Activated CD4-positive, alpha-beta T cell treated with anti-CD3 and anti-CD28 coated beads, Interleukin-2, amount 50 U/mL, for 4 hours (primary cell): Measurements from ENCODE around the gene CFAP46.
"Not testable (repeated sequence)": the region's sequence is repeated elsewhere in the genome, so short reads cannot be mapped to it uniquely, and the experiment has no call there.

ENCODE experiments used
- DNase-seq, 2 experiments: peaks; one replicate each; pipeline ENCODE4 v3.0.0-alpha.2; 2020

CFAP46 gene

GRCh38 chr10:132898391-132899053 lies 43.8 kb downstream of the CFAP46 start:
- no peak for DNase-seq

DNA sequence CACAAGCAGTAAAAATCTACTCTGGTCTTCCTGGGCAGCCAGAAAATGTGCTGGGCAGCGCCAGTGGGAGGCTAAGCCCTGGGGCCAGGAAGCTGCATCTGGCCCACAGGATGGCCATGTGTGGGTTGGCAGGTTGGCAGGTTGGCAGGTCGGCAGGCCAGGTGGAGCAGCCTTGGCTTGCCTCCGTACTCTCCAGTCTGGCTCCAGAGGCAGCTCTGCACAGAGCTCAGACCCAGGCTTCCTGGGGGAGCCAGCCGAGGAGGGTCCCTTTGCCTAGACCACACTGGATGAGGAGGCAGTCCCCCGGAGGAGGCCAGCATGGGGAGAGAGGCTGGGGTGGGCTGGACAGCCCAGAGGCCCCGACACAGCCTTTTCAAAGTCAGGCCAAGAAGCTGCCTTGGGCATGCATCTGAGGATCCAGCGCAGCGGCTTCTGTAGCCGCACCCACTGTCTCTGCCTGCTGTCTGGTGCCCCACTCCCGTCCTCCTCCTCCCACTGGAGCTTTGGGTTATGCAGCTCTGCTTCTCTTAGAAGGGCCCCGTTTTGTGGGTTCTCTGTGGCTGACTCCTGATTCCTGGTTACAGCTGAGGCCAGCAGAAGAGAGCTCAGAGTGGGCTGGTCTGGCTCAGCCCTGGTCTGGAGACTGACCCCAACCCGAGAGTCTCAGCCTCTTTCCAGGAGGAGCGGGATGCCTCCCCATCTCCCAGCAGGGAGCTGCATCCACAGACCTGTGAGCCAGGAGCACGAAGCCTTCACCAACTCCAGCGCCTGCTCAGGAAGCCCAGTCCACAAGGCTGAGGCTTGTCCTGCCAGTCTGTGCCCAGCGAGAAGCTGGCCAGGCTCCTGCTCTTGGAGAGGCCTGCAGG lies 44.6 kb downstream of the CFAP46 start:
- no peak for DNase-seq

GRCh38 chr10:132893786-132894185 lies 48.6 kb downstream of the CFAP46 start:
- not testable (repeated sequence) for DNase-seq

DNA sequence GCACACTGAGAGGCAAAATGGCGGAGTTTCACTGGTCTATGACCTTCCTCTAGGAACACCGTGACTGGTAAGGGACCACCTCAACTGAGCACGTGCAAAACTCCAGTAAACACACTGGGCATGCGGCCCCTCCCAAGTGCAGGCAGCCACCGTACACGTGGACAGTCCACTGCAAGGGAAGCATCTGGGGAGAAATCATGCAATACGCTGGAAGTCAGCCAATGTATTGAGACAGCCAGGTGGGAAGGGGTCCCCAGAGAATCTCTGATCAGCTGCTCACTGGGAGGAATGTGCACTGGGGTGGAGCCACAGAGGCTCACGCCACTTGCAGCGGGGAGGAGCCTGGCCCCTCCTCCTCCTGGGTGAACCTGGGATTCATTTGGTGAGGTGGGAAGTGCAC lies 49.3 kb downstream of the CFAP46 start:
- no peak for DNase-seq

DNA sequence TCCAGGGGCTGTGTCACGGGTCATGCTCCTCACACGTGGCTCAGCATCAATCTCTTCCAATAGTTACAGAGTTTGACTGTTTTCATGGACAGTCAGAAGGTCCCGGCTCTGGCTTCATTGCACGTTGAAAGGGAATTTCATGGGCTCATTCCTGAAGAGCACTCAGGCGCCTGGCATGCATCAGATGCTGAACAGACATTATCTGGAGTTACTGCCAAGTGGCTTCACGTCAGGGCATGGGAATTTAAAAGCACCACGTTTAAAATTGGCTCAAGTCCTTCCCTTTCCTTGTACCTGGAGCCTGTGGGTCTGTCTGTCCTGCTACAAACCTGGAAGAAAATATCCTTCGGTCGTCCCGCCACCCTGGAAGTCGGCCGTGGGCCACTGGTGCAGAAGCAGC lies 50.4 kb downstream of the CFAP46 start:
- DNase-seq, result no peak

DNA sequence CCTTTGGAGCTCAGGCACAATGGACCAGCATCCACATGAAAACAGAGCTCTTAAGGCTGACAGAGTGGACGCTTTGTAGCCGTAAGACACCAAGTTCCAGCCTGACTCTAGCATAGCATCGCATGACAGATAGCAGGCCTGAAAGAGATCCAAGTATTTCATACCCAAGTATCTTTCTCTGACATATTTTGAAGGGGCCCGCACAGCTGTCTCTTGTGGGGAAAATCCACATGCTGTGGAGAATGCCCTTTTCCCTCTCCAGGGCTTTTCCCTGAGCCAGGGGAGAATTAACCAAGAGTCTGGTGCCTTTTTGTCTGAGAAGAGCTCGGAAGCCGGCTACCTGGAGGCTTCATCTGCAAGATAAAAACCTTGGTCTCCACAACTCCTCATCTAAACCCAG lies 51.0 kb downstream of the CFAP46 start:
- DNase-seq, result no peak

DNA sequence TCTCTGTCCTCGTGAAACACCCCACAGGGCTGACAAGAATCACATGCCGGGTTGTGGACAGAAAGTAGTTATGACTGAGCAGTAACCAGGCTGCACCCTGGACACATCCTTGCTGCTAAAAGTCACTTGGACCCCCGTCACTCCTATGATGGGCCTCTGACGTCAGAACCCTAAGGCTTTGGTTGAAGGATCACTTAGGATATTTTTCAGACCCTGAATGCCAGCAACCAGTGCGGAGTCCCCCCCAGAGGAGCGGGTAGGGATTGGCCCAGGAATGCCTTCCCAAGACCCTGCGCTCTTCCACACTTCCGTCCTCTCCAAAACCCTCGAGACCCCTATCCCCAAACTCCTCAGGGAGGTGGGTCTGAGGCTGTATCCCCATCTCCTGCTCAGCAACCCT lies 52.1 kb downstream of the CFAP46 start:
- DNase-seq, result no peak

DNA sequence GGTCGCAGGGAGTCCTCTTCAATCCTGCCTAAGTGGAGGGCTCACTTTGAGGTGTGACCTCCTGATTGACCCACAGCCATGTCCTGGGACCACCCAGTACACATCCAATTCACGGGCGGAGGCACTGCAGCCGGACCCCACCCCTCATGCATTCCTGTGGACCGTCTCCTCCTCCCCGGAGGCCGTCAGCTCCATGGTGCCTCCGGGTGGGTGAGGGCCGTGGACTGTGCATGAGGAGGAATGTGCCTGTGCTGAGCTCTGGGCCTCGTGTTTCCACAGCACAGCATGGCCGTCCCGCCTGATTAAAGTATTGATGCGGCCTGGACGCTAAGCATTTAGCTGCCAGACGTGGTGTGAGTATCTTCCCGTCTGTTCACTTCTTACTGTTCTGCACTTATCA lies 52.8 kb downstream of the CFAP46 start:
- DNase-seq, result no peak

- DNase-seq, result no peak
Observed at GRCh38 chr10:132888898-132889490, 53.4 kb downstream of the CFAP46 start.

DNA sequence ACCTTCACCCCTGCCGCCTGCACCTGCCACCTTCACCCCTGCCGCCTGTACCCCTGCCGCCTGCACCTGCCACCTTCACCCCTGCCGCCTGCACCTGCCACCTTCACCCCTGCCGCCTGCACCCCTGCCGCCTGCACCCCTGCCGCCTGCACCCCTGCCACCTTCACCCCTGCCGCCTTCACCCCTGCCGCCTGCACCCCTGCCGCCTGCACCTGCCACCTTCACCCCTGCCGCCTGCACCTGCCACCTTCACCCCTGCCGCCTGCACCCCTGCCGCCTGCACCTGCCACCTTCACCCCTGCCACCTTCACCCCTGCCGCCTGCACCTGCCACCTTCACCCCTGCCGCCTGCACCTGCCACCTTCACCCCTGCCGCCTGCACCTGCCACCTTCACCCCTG lies 53.9 kb downstream of the CFAP46 start:
- DNase-seq, result not testable (repeated sequence)

GRCh38 chr10:132886211-132887099 lies 55.9 kb downstream of the CFAP46 start:
- DNase-seq, result no peak

GRCh38 chr10:132885451-132886210 lies 56.7 kb downstream of the CFAP46 start:
- no peak for DNase-seq

DNA sequence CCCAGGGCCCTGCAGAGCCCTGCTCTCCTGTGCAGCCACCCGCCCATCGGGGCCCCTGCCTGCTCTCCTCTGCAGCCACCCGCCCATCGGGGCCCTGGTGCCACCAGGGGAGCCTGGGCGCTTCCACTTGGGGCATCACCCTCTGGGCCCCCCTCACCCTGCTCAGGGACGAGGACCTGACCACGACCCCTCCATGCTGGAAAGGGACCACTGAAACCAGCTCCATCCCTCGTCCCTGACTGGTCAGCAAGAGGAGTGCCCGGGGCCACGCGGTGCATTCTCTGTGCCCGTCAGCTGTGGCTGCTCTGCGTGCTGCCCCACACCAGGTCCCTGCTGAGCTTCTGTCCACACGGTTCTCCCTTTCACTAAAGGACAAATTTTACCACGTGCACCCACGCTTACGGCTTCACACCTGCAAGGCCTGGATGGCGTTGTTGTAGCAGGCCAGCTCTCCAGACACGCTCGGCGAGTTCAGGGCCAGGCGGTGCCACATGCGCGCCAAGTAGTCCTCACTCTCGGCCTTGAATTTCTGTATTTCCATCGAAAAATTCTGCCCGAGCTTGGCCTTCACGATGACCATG lies 57.6 kb downstream of the CFAP46 start:
- no peak for DNase-seq

- no peak for DNase-seq
Observed at GRCh38 chr10:132884041-132884440, 58.3 kb downstream of the CFAP46 start.

- no peak for DNase-seq
Observed at GRCh38 chr10:132883391-132883881, 58.9 kb downstream of the CFAP46 start.

GRCh38 chr10:132882069-132882951 lies 60.1 kb downstream of the CFAP46 start:
- DNase-seq, result no peak

DNA sequence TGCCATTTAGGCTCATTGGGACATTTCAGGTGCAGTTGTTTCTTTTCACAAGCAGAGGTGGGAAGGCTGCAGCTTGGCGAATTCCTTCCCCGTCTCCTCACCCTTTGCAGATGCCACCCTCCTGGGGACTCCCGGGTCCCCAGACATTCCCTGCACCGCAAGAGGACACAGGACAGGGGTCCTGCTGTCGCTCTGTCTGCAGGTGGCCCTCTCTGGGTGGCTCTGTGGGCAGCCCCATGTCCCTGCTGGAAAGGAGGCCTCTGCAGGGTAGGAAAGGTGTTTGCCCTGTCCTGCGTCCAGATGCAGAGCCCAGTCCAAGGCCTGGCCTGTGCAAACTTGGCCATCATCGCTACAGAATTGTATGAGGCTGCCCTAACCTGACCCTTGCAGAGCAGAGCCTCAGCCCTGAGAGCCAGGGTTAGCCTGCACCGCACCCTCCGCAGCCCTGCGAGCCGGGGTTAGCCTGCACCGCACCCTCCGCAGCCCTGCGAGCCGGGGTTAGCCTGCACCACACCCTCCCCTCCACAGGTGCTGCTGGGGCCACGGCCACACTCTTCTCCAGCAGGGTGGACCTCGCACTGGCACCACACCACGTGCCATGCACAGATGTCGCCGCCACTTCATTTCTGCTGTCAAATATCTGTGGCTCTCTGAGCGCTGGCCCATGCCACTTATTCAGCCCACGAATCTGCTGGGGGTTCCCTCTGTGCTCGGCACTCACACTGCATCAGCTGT lies 61.0 kb downstream of the CFAP46 start:
- no peak for DNase-seq

DNA sequence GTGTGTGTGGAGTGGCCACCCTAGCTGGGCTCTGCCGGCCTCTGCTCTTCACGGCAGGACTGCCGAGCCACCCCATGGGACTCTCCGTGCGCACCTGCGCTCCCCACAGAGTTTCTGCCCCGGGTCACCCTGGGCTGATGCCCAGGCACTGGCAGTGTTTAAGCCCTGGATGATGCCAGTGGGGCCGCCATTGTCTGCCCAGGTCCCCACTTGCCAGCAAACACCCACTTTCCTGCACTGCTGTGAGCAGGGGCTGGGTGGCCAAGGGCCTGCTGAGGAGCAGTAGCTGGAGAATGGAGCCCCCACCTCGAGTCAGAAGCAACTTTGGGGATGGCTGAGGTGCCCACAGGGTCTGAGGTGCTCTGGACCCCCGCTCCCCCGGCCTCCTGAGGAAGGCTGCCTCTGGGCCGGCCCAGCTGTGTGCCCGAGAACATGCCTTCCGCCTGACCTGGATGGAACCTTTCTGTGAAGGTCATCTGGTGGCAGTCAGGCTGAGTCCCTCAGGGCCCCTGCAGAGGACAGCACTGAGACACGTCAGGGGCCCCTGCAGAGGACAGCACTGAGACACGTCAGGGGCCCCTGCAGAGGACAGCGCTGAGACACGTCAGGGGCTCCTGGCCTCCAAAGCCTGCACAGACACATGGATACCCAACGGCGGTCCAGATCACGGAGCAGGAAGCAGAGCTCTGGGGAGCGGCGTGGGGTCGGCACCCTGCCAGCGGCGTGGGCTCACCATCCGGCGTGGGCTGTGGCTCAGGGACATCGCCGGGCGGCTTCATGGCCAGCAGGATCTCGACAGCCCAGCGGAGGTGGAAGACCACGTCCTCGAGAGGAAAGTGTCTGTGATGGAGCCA lies 62.0 kb downstream of the CFAP46 start:
- no peak for DNase-seq
